HUES64 (cell line): ENCODE results near the gene SUGP2.

Experiments used
- H3K27ac ChIP-seq: 2 replicates; pipeline ENCODE4 v1.7.0; 2013; ENCODE audit warnings: low read depth, low read length, inconsistent platforms
- H3K27me3 ChIP-seq: 2 replicates; pipeline ENCODE4 v1.6.1; 2013; ENCODE audit warnings: mild to moderate bottlenecking, low read length; ENCODE audit not compliant: insufficient read depth
- H3K36me3 ChIP-seq: 2 replicates; pipeline ENCODE4 v1.6.1; 2013; ENCODE audit warnings: mild to moderate bottlenecking, low read length; ENCODE audit not compliant: insufficient read depth
- H3K4me1 ChIP-seq: 2 replicates; pipeline ENCODE4 v1.6.1; 2013; ENCODE audit warnings: mild to moderate bottlenecking, low read length, moderate library complexity; ENCODE audit not compliant: insufficient read depth
- H3K4me3 ChIP-seq: 2 replicates; pipeline ENCODE4 v1.5.1; 2013; ENCODE audit warnings: mild to moderate bottlenecking, low read length, moderate library complexity
- H3K9ac ChIP-seq: 2 replicates; pipeline ENCODE4 v1.6.1; 2013; ENCODE audit warnings: mild to moderate bottlenecking, low read depth, low read length
- H3K9me3 ChIP-seq: 2 replicates; pipeline ENCODE4 v1.6.1; 2013; ENCODE audit warnings: low read depth, low read length; ENCODE audit not compliant: insufficient read depth
- WGBS: fragments of 150-250, 120-280 bp; methylation state at CpG from one replicate; pipeline ENCODE4 v1.1.7; 2013; ENCODE audit warnings: missing lambda C conversion rate; 5-methylcytosine and 5-hydroxymethylcytosine counted together

The SUGP2 gene

GRCh38 chr19:18999016-18999758, 34.1 kb downstream of the SUGP2 start:
- Histone ChIP-seq H3K27ac (no peak overlapping the region), H3K4me3 (no peak overlapping the region), H3K9me3 (no peaks in the 10 kb centered on the region), H3K27me3 (no peaks in the 10 kb centered on the region), H3K9ac (no peak overlapping the region), H3K36me3 (peaks cover 72% of the 10 kb centered on the region), H3K4me1 (no peaks in the 10 kb centered on the region)
- WGBS: 93% methylated on average over 14 of the region's 14 CpGs

DNA sequence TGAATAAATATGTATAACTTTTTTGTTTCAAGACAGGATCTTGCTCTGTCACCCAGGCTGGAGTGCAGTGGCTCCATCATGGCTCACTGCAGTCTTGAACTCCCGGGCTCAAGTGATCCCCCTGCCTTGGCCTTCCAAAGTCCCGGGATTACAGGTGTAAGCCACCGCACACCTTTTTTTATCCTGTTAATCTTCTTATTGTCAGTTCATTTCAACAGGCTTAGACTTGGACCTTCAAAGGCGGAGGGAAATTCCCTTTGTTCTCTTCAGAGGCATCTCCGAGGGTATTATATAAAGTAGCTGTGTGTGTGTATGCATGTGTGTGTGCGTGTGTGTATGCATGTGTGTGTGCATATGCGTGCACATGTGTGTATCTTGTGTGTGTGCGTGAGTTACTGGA, 35.0 kb downstream of the SUGP2 start:
- H3K4me3 ChIP-seq: no peak overlapping the region
- 97% methylated on average over 8 of the region's 8 CpGs for WGBS
- no peak overlapping the region for H3K27ac ChIP-seq
- H3K27me3 ChIP-seq: no peaks in the 10 kb centered on the region
- H3K4me1 ChIP-seq: no peaks in the 10 kb centered on the region
- peaks cover 72% of the 10 kb centered on the region for H3K36me3 ChIP-seq
- H3K9ac ChIP-seq: no peak overlapping the region
- H3K9me3 ChIP-seq: no peaks in the 10 kb centered on the region

DNA sequence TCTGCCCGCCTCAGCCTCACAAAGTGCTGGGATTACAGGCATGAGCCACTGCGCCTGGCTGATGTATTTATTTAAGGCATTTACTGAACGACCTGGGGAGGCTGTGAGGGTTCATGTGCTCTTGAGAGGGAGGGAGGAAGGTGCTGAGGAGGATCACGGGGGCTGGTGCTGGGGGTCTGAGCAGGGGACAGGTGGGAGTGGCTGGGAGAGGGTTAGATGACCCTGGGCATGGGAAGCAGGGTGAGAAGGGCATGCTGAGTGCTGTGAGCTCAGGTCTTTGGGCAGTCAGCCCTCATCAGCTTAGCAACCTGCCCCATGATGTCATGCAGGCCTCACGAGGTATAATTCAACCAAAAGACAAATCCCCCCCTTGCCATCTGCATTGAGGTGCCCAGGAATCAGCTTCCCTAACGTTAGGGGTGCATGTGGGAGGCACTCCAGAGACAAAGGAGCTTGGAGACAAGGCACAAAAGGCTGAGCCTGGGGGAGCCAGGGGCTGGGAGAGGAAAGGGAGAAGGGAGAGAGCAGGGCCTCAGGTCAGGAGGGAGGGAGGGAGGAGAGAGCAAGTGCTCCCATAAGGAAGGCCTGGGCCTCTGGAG, 36.4 kb downstream of the SUGP2 start:
- H3K27me3 ChIP-seq: no peaks in the 10 kb centered on the region
- 86% methylated on average over 6 of the region's 6 CpGs for WGBS
- no peak overlapping the region for H3K27ac ChIP-seq
- H3K4me1 ChIP-seq: no peaks in the 10 kb centered on the region
- H3K9me3 ChIP-seq: no peaks in the 10 kb centered on the region
- peaks cover 71% of the 10 kb centered on the region for H3K36me3 ChIP-seq
- no peak overlapping the region for H3K4me3 ChIP-seq
- H3K9ac ChIP-seq: no peak overlapping the region

- Histone ChIP-seq H3K9me3 (no peaks in the 10 kb centered on the region), H3K27ac (no peak overlapping the region), H3K9ac (no peak overlapping the region), H3K4me3 (no peak overlapping the region), H3K27me3 (no peaks in the 10 kb centered on the region), H3K4me1 (no peaks in the 10 kb centered on the region), H3K36me3 (peaks cover 70% of the 10 kb centered on the region)
- 96% methylated on average over 10 of the region's 10 CpGs for WGBS
Measured at GRCh38 chr19:18996351-18996750, 37.0 kb downstream of the SUGP2 start.

- no peak overlapping the region for H3K9ac ChIP-seq
- no peaks in the 10 kb centered on the region for H3K9me3 ChIP-seq
- H3K4me1 ChIP-seq: no peaks in the 10 kb centered on the region
- 59% methylated on average over 5 of the region's 5 CpGs for WGBS
- peaks cover 71% of the 10 kb centered on the region for H3K36me3 ChIP-seq
- no peak overlapping the region for H3K4me3 ChIP-seq
- no peak overlapping the region for H3K27ac ChIP-seq
- H3K27me3 ChIP-seq: no peaks in the 10 kb centered on the region
Measured at GRCh38 chr19:18995804-18996241, 37.5 kb downstream of the SUGP2 start.

- Histone ChIP-seq H3K9me3 (no peaks in the 10 kb centered on the region), H3K27ac (no peak overlapping the region), H3K9ac (no peak overlapping the region), H3K4me1 (no peaks in the 10 kb centered on the region), H3K36me3 (peaks cover 46% of the 10 kb centered on the region), H3K27me3 (no peaks in the 10 kb centered on the region), H3K4me3 (no peak overlapping the region)
- WGBS: 94% methylated on average over 10 of the region's 10 CpGs
Measured at GRCh38 chr19:18993115-18993514, 40.2 kb downstream of the SUGP2 start.

- no peak overlapping the region for H3K9ac ChIP-seq
- H3K27me3 ChIP-seq: no peaks in the 10 kb centered on the region
- no peak overlapping the region for H3K4me3 ChIP-seq
- no peaks in the 10 kb centered on the region for H3K9me3 ChIP-seq
- 97% methylated on average over 8 of the region's 8 CpGs for WGBS
- H3K27ac ChIP-seq: no peak overlapping the region
- peaks cover 42% of the 10 kb centered on the region for H3K36me3 ChIP-seq
- no peaks in the 10 kb centered on the region for H3K4me1 ChIP-seq
Measured at GRCh38 chr19:18992696-18993095, 40.6 kb downstream of the SUGP2 start.

GRCh38 chr19:18991468-18991867, 41.8 kb downstream of the SUGP2 start:
- Histone ChIP-seq H3K27ac (no peak overlapping the region), H3K9ac (no peak overlapping the region), H3K4me1 (no peaks in the 10 kb centered on the region), H3K9me3 (no peaks in the 10 kb centered on the region), H3K27me3 (no peaks in the 10 kb centered on the region), H3K36me3 (peaks cover 42% of the 10 kb centered on the region), H3K4me3 (no peak overlapping the region)
- WGBS: 97% methylated on average over 13 of the region's 14 CpGs

GRCh38 chr19:18991006-18991405, 42.3 kb downstream of the SUGP2 start:
- 94% methylated on average over 16 of the region's 16 CpGs for WGBS
- no peaks in the 10 kb centered on the region for H3K9me3 ChIP-seq
- no peak overlapping the region for H3K4me3 ChIP-seq
- H3K27ac ChIP-seq: no peak overlapping the region
- no peaks in the 10 kb centered on the region for H3K27me3 ChIP-seq
- peaks cover 42% of the 10 kb centered on the region for H3K36me3 ChIP-seq
- no peaks in the 10 kb centered on the region for H3K4me1 ChIP-seq
- no peak overlapping the region for H3K9ac ChIP-seq

GRCh38 chr19:18990128-18990708, 43.1 kb downstream of the SUGP2 start:
- Histone ChIP-seq H3K4me1 (no peaks in the 10 kb centered on the region), H3K27me3 (no peaks in the 10 kb centered on the region), H3K4me3 (no peak overlapping the region), H3K9ac (no peak overlapping the region; the same call in 1 of the 2 replicates), H3K9me3 (no peaks in the 10 kb centered on the region), H3K27ac (no peak overlapping the region), H3K36me3 (peaks cover 37% of the 10 kb centered on the region)
- 78% methylated on average over 5 of the region's 5 CpGs for WGBS

GRCh38 chr19:18989316-18989715, 44.0 kb downstream of the SUGP2 start:
- H3K9ac ChIP-seq: no peak overlapping the region
- no peaks in the 10 kb centered on the region for H3K9me3 ChIP-seq
- H3K27me3 ChIP-seq: no peaks in the 10 kb centered on the region
- no peak overlapping the region for H3K4me3 ChIP-seq
- peaks cover 28% of the 10 kb centered on the region for H3K36me3 ChIP-seq
- WGBS: 89% methylated on average over 10 of the region's 10 CpGs
- no peak overlapping the region for H3K27ac ChIP-seq
- no peaks in the 10 kb centered on the region for H3K4me1 ChIP-seq
